Upper lobe of left lung (tissue), 6 donors: Measurements from ENCODE around the gene SIL1. TPM values are rescaled to one million over a fixed set of nuclear protein-coding genes. Genes with fewer than 3 reads are reported as not detected.

ENCODE experiments used
- ATAC-seq, 2 donors: fragments of 200-7000 bp; cut with Tn5 transposase; one replicate each; pipeline ENCODE4 v1.9.1; 2022; ENCODE audit warnings: mild to moderate bottlenecking in 2 of 2, moderate library complexity in 2 of 2; ENCODE audit not compliant: low FRiP score in 2 of 2
- DNase-seq, 2 donors: peaks; one replicate each; pipeline ENCODE4 v3.0.0-alpha.2; 2019 to 2020
- H3K27ac ChIP-seq, 4 donors: fragments of 200-600 bp; sonication (generic); one replicate each; pipeline ENCODE4 v1.5.1; 2016 to 2019
- H3K27me3 ChIP-seq, 4 donors: fragments of 200-600 bp; sonication (generic); one replicate each; pipeline ENCODE4 v1.5.1; 2017 to 2019
- H3K36me3 ChIP-seq, 4 donors: fragments of 200-600 bp; sonication (generic); one replicate each; pipeline ENCODE4 v1.5.1; 2016 to 2019
- H3K4me1 ChIP-seq, 4 donors: fragments of 200-600 bp; sonication (generic); one replicate each; pipeline ENCODE4 v1.5.1; 2018 to 2019
- H3K4me3 ChIP-seq, 4 donors: fragments of 200-600 bp; sonication (generic); one replicate each; pipeline ENCODE4 v1.5.1; 2017 to 2019; ENCODE audit warnings: mild to moderate bottlenecking in 2 of 4, moderate library complexity in 1 of 4
- H3K9me3 ChIP-seq, 4 donors: fragments of 200-600 bp; sonication (generic); one replicate each; pipeline ENCODE4 v1.5.1; 2018 to 2019
- EP300 ChIP-seq, 4 donors: sonication (generic); formaldehyde crosslinking; IDR thresholded peaks; one replicate each; pipeline ENCODE4 v1.5.1; 2017; ENCODE audit warnings: antibody characterized with exemption in 4 of 4, control low read depth in 2 of 4
- POLR2A ChIP-seq, 4 donors: fragments of 450-650 bp; IDR thresholded peaks; one replicate each; pipeline ENCODE4 v1.5.1; 2016 to 2017; ENCODE audit warnings: antibody characterized with exemption in 4 of 4, mild to moderate bottlenecking in 2 of 4
- POLR2AphosphoS5 ChIP-seq, 2 donors: sonication (generic); formaldehyde crosslinking; IDR thresholded peaks; one replicate each; pipeline ENCODE4 v1.5.1; 2017; ENCODE audit warnings: antibody characterized with exemption in 2 of 2
- WGBS, 2 donors: methylation state at CpG; one replicate each; pipeline ENCODE4 v1.1.5; 2017 to 2018; 5-methylcytosine and 5-hydroxymethylcytosine counted together
- total RNA-seq, 6 donors: library from RNA; depleted of rRNA in 4 of 6; stranded (reverse); fragments of >200 nt in 4 of 6; gene quantifications; one replicate each; pipeline versions ENCODE4 v1.1.0 to v1.2.1, GENCODE V29; 2016 to 2021
- TF ChIP-seq, protein P1 (sequence below), 6 experiments: fragments of 450-650 bp in 4 of 6; fragments of 200-600 bp in 2 of 6; sonication (generic) in 2 of 6; IDR thresholded peaks; one replicate each; pipeline ENCODE4 v1.5.1; 2016 to 2019; ENCODE audit warnings: antibody characterized with exemption in 6 of 6
- donor health status: DM: no; HTN: no; CAD: no; lungs with moderate emphysema.
- donor health status: DM: no; HTN: yes; CAD: no; lungs with severe emphysema.

Gene SIL1
- total RNA-seq, 6 donors from 2014 or later = 30.2 to 83.8 (median 51.2) TPM

DNA sequence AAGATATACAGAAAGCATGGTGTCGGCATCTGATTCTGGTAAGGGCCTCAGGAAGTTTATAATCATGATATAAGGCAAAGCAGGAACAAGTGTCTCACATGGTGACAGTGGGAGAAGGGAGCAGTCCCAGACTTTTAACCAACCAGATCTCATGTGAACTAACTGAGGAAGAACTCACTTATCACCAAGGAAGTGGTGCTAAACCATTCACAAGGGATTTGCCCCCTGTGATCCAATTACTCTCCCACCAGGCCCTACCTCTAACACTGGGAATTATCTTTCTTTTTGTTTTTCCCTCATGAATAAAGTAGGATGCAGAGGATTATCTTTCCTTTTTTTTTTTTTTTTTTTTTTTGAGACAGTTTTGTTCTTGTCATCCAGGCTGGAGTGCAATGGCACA, 199.6 kb downstream of the SIL1 start:
- 67 to 88% methylated on average over 1 of the region's 1 CpG for WGBS, 2 donors
- no peaks in the 10 kb centered on the region for H3K9me3 ChIP-seq
- no peak for TF ChIP-seq EP300 (IDR thresholded peaks at IDR 0.05)
- H3K4me1 ChIP-seq = no peaks in the 10 kb centered on the region
- DNase-seq (no peak), ATAC-seq (no peak)
- H3K4me3 ChIP-seq = no peak overlapping the region
- H3K27me3 ChIP-seq = no peaks in the 10 kb centered on the region
- no peaks in the 10 kb centered on the region for H3K36me3 ChIP-seq
- no peak overlapping the region for H3K27ac ChIP-seq

- Histone ChIP-seq H3K36me3 (no peaks in the 10 kb centered on the region), H3K27ac (no peak overlapping the region), H3K27me3 (no peaks in the 10 kb centered on the region), H3K9me3 (no peaks in the 10 kb centered on the region), H3K4me3 (no peak overlapping the region), H3K4me1 (no peaks in the 10 kb centered on the region)
- TF ChIP-seq POLR2AphosphoS5 (IDR thresholded peaks at IDR 0.05) (no peak), POLR2A (IDR thresholded peaks at IDR 0.05) (no peak), EP300 (IDR thresholded peaks at IDR 0.05) (no peak)
- TF ChIP-seq, protein P1, sequence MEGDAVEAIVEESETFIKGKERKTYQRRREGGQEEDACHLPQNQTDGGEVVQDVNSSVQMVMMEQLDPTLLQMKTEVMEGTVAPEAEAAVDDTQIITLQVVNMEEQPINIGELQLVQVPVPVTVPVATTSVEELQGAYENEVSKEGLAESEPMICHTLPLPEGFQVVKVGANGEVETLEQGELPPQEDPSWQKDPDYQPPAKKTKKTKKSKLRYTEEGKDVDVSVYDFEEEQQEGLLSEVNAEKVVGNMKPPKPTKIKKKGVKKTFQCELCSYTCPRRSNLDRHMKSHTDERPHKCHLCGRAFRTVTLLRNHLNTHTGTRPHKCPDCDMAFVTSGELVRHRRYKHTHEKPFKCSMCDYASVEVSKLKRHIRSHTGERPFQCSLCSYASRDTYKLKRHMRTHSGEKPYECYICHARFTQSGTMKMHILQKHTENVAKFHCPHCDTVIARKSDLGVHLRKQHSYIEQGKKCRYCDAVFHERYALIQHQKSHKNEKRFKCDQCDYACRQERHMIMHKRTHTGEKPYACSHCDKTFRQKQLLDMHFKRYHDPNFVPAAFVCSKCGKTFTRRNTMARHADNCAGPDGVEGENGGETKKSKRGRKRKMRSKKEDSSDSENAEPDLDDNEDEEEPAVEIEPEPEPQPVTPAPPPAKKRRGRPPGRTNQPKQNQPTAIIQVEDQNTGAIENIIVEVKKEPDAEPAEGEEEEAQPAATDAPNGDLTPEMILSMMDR (IDR thresholded peaks at IDR 0.05) = no peak
- no peak for DNase-seq
- 96 to 97% methylated on average over 1 of the region's 1 CpG for WGBS, 2 donors
- ATAC-seq = no peak
Observed at GRCh38 chr5:138996120-138996519, 202.0 kb downstream of the SIL1 start.

DNA sequence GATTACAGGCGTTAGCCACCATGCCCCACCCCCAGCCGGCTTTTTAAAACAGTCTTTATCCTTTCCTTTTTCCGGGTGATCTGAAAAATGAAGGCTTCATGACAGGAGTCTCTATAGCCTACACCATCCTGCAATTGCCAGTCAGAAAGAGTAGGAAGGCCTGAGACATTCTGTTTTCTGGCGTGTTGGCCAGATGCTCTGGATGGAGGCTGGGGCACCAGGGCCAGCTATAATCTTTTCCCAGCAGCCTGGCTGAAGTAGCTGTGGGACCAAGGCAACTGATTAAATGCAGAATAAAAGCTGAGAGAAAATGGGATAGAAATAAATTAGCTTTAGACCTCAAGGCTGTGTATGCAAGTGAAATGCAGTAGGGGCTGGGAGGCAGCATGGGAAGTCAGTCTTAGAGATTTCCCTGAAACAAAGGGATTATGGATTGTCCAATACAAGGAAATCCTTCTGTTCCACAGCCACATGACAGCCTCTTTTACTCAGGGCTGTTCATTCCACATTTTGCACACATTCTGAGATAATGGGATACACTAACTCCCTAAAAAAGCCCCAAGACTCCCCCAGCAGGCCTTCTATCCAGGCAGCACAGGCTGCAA, 207.1 kb downstream of the SIL1 start:
- Histone ChIP-seq H3K9me3 (no peaks in the 10 kb centered on the region), H3K27ac (no peak overlapping the region), H3K36me3 (no peaks in the 10 kb centered on the region), H3K4me3 (no peak overlapping the region), H3K27me3 (no peaks in the 10 kb centered on the region), H3K4me1 (no peaks in the 10 kb centered on the region)
- no peak for TF ChIP-seq POLR2A (IDR thresholded peaks at IDR 0.05)
- no peak for TF ChIP-seq POLR2AphosphoS5 (IDR thresholded peaks at IDR 0.05)
- TF ChIP-seq EP300 (IDR thresholded peaks at IDR 0.05) = no peak
- TF ChIP-seq, protein P1 (IDR thresholded peaks at IDR 0.05) = no peak
- DNase-seq = no peak
- no peak for ATAC-seq
- WGBS, 2 donors = 93 to 97% methylated on average over 4 of the region's 4 CpGs

DNA sequence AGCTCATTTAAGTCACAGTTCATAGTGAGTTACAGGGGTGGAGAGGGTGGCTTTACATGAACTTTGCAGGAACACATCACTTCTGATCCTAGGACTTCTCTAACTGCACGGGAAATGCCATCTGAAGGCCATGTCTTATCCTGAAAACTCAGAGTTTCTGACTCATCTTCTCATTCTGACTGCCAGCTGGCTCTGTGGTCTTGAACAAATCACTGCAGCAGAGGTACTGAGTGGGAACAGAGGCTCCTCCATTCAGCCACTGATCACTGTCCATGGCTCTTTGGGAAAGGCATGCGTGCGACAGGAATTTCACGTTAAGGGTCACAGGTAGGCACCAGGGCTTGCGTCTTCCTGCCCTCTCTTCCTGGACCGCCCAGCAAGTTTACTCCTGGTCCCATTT, 208.4 kb downstream of the SIL1 start:
- Histone ChIP-seq H3K4me1 (no peaks in the 10 kb centered on the region), H3K27me3 (no peaks in the 10 kb centered on the region), H3K4me3 (no peak overlapping the region), H3K27ac (no peak overlapping the region), H3K9me3 (no peaks in the 10 kb centered on the region), H3K36me3 (no peaks in the 10 kb centered on the region)
- WGBS, 2 donors = 94 to 96% methylated on average over 6 of the region's 6 CpGs
- TF ChIP-seq POLR2AphosphoS5 (IDR thresholded peaks at IDR 0.05) = no peak
- TF ChIP-seq POLR2A (IDR thresholded peaks at IDR 0.05) = no peak
- TF ChIP-seq EP300 (IDR thresholded peaks at IDR 0.05) = no peak
- TF ChIP-seq, protein P1 (IDR thresholded peaks at IDR 0.05) = no peak
- DNase-seq = no peak
- no peak for ATAC-seq

- Histone ChIP-seq H3K36me3 (no peaks in the 10 kb centered on the region), H3K9me3 (no peaks in the 10 kb centered on the region), H3K4me1 (peaks cover 0 to 3% (median 0%) of the 10 kb centered on the region in 4 donors), H3K27ac (no peak overlapping the region), H3K4me3 (no peak overlapping the region), H3K27me3 (no peaks in the 10 kb centered on the region)
- DNase-seq (no peak), ATAC-seq (no peak)
- WGBS, 2 donors = 94 to 95% methylated on average over 5 of the region's 5 CpGs
- TF ChIP-seq POLR2AphosphoS5 (IDR thresholded peaks at IDR 0.05) (no peak), POLR2A (IDR thresholded peaks at IDR 0.05) (no peak), EP300 (IDR thresholded peaks at IDR 0.05) (no peak)
- TF ChIP-seq, protein P1 (IDR thresholded peaks at IDR 0.05) = no peak
Observed at GRCh38 chr5:138986186-138986800, 211.9 kb downstream of the SIL1 start.
